ENCODE results near the gene EN2.

DNA sequence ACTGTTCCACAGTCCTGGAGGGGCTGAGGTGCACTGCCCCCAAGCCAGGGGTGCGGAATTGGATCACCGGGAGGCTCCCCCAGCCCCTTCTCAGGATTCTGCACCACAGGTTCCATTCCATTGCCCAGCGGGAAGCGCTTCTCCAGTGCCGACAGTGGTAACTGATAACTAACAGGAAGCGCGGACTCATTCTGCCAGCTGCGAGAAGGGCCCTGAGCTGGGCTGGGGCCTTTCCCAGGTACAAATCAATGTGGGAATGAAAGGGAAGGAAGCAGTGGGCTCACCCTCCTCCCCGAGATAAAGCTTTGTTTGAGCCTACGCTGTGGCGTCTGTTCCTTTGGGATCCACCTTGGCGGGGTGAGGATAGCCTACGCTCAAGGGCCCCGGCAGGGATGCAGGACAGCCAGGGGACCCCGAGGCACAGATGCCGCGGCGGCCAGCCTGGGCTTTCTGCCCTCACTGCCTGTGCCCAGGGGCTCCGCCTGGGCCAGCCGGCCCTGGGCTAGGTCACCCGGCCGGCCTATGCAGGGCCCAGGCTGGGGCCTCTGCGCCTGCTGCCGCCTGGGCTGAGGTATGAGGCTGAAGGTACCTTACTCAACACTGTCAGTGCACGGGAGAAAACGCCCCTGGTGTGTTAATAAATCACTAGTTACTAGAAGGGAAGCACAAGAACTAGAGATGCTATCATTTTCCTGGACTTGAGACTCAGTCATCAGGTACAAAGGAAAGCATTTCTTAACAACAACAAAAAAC is 39.4 kb downstream of the EN2 start:
- TF ChIP-seq, protein P1, sequence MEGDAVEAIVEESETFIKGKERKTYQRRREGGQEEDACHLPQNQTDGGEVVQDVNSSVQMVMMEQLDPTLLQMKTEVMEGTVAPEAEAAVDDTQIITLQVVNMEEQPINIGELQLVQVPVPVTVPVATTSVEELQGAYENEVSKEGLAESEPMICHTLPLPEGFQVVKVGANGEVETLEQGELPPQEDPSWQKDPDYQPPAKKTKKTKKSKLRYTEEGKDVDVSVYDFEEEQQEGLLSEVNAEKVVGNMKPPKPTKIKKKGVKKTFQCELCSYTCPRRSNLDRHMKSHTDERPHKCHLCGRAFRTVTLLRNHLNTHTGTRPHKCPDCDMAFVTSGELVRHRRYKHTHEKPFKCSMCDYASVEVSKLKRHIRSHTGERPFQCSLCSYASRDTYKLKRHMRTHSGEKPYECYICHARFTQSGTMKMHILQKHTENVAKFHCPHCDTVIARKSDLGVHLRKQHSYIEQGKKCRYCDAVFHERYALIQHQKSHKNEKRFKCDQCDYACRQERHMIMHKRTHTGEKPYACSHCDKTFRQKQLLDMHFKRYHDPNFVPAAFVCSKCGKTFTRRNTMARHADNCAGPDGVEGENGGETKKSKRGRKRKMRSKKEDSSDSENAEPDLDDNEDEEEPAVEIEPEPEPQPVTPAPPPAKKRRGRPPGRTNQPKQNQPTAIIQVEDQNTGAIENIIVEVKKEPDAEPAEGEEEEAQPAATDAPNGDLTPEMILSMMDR (IDR thresholded peaks at IDR 0.05; ENCODE audit: borderline replicate concordance, extremely low read depth, low read length, poor library complexity, severe bottlenecking), result no peak
- TF ChIP-seq EZH2 (IDR thresholded peaks at IDR 0.05; ENCODE audit: borderline replicate concordance, low read depth, low read length, severe bottlenecking), result no peak

Data from DND-41 (cell line).